GM21786 (cell line): ENCODE measurements around the gene RAB40C.

ENCODE experiments used
- ATAC-seq: cut with Tn5 transposase; IDR thresholded peaks from one replicate; pipeline ENCODE4 v1.9.1; 2021; ENCODE audit not compliant: unreplicated experiment

RAB40C gene, protein sequence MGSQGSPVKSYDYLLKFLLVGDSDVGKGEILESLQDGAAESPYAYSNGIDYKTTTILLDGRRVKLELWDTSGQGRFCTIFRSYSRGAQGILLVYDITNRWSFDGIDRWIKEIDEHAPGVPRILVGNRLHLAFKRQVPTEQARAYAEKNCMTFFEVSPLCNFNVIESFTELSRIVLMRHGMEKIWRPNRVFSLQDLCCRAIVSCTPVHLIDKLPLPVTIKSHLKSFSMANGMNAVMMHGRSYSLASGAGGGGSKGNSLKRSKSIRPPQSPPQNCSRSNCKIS

GRCh38 chr16:589658-590187 is at the start of gene RAB40C:
RAB40C (plus strand) TSS chr16:590066; CDS start chr16:590292, 226 bp downstream.
- peak; percentile 75 for ATAC-seq

GRCh38 chr16:540645-541340 is 49.1 kb upstream of the RAB40C start:
- no peak for ATAC-seq

DNA sequence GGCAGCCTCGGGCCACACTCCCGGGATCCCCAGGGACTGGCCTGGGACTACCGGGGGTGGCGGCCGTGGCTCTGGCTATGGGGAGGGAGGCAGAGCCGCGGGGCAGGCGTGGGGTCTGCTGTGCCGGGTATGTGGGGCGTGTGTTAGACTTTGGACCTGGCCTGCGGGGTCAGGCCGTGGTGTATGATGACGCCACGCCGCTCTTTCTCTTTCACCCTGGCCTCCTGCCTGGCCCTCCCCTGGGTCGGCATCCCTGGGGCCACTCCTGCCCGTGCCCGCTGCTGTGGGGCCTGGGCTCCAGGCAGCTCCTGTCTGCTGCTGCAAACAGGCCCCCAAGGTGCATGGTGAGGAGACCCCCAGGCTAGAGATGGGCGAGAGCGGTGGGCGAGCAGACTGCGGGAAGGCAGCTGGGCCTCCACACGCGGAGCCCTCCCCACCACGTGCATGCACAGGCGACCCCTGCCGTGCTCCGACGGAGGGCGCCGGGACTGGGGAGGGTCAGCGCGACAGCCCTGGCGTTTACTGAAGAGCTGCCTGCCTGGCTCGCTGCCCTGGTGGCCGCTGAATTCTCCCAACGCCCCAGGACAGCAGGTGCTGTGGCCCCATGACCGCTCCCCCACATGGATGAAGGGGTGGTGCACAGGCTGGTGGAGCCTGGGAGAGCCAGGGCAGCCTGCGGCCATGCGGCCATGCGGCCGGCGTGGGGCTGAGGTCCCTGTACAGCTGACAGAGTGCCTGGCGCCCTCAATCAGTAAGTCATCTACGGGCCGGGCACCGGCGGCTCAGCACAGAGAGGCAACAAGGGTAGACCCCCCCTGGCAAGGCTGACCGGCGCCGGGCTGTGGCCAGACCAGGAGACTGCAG is 46.3 kb upstream of the RAB40C start:
- no peak for ATAC-seq

DNA sequence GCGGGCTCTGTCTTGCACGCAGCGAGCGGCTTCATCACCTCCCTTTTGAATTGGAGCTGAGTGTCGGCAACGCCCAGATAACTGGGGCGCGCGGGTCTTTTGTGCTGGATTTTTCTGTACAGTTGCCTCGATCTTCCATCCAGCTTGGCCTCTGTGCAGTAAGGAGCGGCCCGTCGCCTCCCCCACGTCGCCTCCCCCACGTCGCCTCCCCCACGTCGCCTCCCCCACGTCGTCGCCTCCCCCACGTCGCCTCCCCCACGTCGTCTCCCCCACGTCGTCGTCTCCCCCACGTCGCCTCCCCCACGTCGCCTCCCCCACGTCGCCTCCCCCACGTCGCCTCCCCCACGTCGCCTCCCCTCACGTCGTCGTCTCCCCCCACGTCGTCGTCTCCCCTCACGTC is 45.3 kb upstream of the RAB40C start:
- ATAC-seq: no peak

GRCh38 chr16:546909-547770 is 42.7 kb upstream of the RAB40C start:
- no peak for ATAC-seq

- no peak for ATAC-seq
Measured at GRCh38 chr16:548586-548985, 41.3 kb upstream of the RAB40C start.

DNA sequence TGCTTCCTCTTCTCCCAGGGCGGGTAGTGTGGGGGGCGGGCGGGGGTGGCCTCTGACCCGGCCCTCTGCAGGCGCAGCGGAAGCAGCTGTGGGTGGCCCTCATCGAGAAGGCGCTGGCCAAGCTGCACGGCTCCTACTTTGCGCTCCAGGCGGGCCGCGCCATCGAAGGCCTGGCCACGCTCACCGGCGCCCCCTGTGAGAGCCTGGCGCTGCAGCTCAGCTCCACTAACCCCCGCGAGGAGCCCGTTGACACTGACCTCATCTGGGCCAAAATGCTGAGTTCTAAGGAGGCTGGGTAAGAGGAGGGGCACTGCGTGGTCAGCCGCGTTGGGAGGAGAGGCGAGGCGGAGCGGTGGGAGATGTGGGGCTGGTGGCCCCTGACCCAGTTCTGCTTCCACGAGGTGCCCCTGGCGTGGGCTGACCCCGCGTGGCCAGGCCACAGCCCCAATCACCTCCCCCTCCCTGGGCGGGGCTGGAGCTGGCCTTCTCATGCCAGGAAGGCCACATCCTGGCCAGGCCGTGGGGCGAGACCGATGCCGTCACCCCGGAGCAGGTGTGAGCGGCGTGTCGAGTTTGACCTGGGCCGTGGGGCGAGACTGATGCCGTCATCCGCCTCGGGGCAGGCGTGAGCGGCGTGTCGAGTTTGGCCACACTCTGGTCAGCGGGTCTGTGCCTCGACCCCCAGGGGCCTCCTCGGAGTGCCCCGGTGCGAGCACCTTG is 40.2 kb upstream of the RAB40C start:
- ATAC-seq: no peak

DNA sequence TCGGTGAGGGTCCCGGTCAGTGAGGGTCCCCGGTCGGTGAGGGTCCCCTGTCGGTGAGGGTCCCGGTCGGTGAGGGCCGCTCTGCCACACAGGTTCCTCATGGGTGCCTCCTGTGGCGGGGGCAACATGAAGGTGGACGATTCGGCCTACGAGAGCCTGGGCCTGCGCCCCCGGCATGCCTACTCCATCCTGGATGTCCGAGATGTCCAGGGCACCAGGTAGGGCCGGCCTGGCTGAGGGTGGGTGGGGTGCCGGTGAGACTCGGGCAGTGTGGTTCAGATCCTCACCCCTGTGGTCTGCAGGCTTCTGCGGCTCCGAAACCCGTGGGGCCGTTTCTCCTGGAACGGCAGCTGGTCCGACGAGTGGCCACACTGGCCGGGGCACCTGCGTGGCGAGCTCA is 38.7 kb upstream of the RAB40C start:
- ATAC-seq: no peak

- ATAC-seq: no peak
Measured at GRCh38 chr16:552171-552570, 37.7 kb upstream of the RAB40C start.

DNA sequence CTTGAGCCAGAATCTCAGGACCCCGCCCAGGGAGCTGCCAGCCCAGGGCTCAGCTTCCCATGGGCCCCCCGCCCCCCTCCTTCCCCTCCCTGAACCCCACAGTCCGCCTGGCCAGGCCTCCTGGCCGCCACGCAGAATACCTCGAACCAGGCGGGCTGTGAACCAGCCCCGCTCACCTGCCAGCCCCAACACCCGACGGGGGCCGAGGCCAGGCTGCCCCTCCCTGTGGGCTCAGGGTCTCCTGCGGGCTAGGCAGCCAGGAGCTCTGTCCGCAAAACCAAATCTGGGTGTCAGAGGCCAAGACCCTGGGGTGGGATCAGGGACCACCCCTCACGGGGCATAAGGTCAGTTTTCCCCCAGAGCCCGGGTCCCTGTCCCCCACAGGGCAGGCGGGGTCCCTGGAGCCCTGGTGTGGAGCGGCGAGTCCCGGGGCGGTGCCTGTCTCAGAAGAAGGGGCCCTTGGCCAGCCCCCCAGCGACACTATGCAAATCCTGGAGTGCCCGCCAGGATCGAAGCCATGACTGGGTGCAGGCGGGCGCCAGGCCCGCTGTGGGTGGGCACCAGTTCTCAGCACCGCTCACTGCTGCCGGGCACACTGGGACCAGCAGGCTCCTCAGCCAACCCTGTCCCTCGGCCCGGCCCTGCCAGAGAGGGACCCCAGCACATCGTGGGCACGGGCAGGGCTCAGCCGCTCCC is 36.1 kb upstream of the RAB40C start:
- ATAC-seq: no peak

DNA sequence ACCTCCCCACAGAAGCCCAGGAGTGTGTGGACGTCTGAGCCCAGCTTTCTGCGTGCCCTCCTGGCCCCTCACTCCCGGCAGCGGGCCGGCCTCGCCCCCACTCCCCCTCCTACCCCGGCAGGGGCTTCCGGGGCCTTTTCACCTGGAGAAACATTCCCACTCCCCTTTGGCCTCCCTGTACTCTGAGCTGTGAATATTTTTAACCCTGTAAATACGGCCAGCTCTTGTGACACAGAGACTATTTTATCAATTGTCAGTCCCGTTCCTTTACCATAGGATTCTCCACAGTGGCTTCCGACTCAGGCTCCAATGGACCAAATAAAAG is 35.6 kb upstream of the RAB40C start:
- ATAC-seq: no peak

GRCh38 chr16:554640-555365 is 35.1 kb upstream of the RAB40C start:
- ATAC-seq: no peak

DNA sequence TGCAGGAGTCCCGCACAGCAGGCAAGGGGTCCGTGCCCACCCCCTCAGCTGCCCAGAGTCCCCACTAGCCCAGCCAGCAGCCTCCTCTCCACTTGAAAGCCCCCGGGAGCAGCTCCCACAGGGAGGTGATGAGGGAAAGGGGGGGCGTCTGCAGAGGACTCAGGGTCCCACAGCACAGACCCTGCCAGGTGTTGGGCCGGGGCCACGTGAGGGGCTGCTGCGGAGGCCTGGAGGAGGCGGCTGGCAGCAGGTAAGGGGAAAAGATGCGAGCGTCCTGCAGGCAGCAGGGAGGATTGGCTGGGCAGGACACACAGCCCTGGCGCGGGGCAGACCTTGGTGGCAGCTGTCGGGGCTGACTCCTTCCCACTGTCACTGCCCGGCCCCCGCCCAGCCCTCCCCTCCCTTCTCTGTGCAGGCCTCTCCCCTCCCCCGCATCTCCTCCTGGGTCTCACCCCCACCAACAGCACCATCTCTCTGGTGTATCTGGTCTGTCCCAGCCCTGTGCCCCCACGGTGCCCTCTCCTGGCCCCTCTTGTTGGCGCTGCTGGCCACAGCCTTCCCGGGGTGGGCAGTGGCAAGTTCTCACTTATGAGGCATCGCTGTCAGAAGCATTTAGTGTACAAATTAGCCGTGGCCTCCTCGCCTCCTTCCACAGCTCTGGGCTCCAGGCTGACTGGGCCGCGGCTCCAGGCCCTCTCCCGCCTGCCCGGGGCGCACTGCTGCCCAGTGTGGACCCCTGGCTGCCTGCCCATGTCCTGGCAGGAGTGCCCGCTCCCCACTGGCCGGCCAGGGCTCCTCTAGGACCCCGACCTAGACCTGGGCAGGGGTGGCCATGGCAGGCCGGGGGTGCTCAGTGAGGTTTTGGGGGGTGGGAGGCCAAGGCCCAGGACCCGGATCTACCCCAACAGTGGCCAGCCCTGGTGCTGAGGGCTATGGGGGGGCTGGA is 34.1 kb upstream of the RAB40C start:
- no peak for ATAC-seq

DNA sequence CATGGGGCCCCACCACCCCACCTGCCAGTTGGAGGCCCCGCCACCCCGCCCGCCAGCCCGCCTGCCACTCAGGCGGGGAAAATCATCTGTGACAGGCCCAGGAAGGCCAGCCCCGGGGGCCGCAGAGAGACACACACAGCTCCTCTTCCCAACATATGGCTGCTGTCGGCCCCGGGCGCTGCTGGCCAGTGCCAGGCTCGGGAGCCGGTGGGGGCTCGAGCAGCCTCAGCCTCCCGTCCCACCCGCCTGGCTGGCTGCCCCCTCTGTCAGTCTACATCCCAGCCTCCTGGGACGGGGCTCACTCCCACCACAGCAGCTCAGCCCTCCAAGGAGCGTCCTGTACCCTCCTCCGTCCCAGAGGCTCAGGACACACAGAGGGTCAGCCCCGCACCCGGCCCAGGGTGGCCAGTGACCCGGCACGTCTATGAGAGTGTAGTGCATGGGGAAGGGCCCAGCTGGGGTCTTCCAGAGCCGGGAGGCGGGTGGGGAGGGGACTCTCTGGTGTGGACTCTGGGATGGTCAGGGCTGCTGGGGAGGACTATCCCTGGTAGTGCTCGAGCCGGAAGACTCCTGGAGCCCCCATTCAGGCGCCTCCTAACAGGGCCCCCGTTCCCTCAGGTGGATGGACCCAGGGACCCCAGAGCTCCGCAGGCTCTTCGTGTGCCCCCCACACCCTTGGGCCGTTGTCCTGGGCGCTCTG is 33.2 kb upstream of the RAB40C start:
- ATAC-seq: no peak

- no peak for ATAC-seq
Measured at GRCh38 chr16:557463-558297, 32.2 kb upstream of the RAB40C start.

DNA sequence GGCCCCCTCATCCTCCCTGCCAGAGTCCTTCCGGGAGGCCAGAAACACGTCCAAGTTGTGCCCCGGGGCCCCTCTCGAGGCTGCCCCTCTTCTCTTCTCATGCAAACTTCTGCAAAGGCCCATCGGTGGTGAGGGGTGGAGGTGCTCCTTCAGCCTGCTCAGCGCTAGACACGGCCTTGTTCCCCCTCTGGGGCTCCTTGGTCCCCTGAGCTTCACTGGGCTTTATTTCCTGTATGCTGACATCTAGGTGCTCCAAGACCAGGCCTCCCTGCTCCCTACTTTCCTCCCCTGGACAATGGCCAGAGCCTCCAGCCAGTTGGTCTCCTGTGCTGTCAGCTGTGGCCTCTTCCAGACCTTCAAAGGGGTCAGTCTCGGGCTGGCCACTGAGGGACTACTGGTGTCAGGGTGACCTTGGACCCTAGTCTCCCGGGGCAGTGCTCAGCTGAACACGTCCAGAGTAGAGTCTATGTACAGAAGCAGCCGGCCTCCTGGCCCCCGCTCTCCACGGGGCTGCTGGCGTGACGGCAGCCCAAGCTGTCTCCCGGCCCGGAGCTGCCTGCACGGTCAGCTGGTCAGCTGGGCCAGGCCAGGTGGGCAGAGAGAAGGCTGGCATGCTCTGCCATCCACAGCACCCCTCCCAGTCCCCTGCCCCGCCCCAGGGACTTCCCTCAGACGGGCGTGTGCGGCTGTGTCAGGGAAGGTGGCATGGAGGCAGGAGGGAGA is 31.4 kb upstream of the RAB40C start:
- no peak for ATAC-seq
